Measurements from ENCODE around the gene IFNL1. TPM values are rescaled to one million over a fixed set of nuclear protein-coding genes. Genes with fewer than 3 reads are reported as not detected.

The IFNL1 gene
- total RNA-seq, 4 donors from 2014 or later: not detected

DNA sequence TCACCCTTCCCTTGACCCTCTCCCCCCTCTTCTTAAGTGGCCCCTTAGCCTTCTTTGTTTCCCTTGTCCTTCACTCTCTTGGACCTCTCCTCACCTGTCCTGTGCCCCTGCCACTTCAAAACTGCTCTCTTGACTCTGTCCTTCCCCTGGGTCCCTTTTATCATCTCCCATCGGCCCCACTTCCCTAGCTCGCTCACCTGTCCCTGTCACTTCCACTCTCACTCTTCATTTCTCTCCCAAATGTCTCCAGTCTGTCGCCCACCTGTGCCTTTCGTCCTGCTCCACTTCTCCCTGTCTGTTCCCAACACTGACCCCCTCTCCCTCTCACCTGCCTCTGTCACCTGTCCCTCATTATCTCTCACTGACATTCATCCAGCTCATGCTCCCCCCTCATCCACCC is 699 bp downstream of the IFNL1 start:
- Histone ChIP-seq H3K4me1 (no peaks in the 10 kb centered on the region), H3K27ac (no peak overlapping the region), H3K36me3 (no peaks in the 10 kb centered on the region), H3K4me3 (no peak overlapping the region), H3K9me3 (no peaks in the 10 kb centered on the region), H3K27me3 (peaks cover 0 to 9% of the 10 kb centered on the region in 2 donors)
- DNase-seq (ENCODE audit: low spot score in 2 of 2): no peak
- no peak for TF ChIP-seq POLR2A (IDR thresholded peaks at IDR 0.05)
- no peak for TF ChIP-seq EP300 (IDR thresholded peaks at IDR 0.05)
- TF ChIP-seq, protein P1, sequence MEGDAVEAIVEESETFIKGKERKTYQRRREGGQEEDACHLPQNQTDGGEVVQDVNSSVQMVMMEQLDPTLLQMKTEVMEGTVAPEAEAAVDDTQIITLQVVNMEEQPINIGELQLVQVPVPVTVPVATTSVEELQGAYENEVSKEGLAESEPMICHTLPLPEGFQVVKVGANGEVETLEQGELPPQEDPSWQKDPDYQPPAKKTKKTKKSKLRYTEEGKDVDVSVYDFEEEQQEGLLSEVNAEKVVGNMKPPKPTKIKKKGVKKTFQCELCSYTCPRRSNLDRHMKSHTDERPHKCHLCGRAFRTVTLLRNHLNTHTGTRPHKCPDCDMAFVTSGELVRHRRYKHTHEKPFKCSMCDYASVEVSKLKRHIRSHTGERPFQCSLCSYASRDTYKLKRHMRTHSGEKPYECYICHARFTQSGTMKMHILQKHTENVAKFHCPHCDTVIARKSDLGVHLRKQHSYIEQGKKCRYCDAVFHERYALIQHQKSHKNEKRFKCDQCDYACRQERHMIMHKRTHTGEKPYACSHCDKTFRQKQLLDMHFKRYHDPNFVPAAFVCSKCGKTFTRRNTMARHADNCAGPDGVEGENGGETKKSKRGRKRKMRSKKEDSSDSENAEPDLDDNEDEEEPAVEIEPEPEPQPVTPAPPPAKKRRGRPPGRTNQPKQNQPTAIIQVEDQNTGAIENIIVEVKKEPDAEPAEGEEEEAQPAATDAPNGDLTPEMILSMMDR (IDR thresholded peaks at IDR 0.05): no peak
- WGBS, 2 donors: 85 to 95% methylated on average over 4 of the region's 4 CpGs

DNA sequence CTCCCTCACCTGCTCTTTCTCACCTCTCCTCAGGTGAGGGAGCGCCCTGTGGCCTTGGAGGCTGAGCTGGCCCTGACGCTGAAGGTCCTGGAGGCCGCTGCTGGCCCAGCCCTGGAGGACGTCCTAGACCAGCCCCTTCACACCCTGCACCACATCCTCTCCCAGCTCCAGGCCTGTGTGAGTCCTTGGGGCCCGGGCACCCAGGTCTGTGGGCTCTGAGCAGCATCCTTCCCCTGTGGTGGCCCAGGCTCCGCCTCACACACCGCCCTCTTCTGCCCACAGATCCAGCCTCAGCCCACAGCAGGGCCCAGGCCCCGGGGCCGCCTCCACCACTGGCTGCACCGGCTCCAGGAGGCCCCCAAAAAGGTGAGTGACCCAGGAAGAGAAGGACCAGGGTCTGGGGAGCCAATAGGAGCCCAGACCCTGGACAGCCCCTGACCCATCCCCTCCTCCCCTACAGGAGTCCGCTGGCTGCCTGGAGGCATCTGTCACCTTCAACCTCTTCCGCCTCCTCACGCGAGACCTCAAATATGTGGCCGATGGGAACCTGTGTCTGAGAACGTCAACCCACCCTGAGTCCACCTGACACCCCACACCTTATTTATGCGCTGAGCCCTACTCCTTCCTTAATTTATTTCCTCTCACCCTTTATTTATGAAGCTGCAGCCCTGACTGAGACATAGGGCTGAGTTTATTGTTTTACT is 1.9 kb downstream of the IFNL1 start:
- no peak for DNase-seq (ENCODE audit: low spot score in 2 of 2)
- Histone ChIP-seq H3K4me1 (no peaks in the 10 kb centered on the region), H3K4me3 (no peak overlapping the region), H3K9me3 (no peaks in the 10 kb centered on the region), H3K27me3 (peaks cover 0 to 9% of the 10 kb centered on the region in 2 donors), H3K27ac (no peak overlapping the region), H3K36me3 (no peaks in the 10 kb centered on the region)
- TF ChIP-seq, protein P1 (IDR thresholded peaks at IDR 0.05): no peak
- TF ChIP-seq EP300 (IDR thresholded peaks at IDR 0.05) (no peak), POLR2A (IDR thresholded peaks at IDR 0.05) (no peak)
- 59 to 61% methylated on average over 15 to 16 of the region's 17 CpGs for WGBS, 2 donors

DNA sequence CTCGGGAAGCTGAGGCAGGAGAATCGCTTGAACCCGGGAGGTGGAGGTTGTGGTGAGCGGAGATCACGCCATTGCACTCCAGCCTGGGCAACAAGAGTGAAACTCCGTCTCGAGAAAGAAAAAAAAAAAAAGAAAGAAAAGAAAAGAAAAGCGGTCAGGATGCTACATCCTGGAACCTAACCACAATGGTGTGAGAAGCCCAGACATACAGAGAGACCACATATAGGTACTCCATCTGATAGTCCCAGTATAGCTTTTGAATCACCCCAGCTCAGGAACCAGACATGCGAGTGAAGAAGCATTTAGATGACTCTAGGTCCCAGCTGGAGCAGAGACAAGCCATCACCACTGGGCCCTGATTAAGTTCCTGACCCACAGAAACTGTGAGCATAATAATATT is 3.2 kb downstream of the IFNL1 start:
- WGBS, 2 donors: 83 to 92% methylated on average over 9 of the region's 9 CpGs
- Histone ChIP-seq H3K4me3 (no peak overlapping the region), H3K9me3 (no peaks in the 10 kb centered on the region), H3K27me3 (peaks cover 0 to 20% of the 10 kb centered on the region in 2 donors), H3K4me1 (no peaks in the 10 kb centered on the region), H3K36me3 (no peaks in the 10 kb centered on the region), H3K27ac (no peak overlapping the region)
- no peak for TF ChIP-seq EP300 (IDR thresholded peaks at IDR 0.05)
- TF ChIP-seq, protein P1 (IDR thresholded peaks at IDR 0.05): no peak
- no peak for TF ChIP-seq POLR2A (IDR thresholded peaks at IDR 0.05)
- DNase-seq (ENCODE audit: low spot score in 2 of 2): no peak

DNA sequence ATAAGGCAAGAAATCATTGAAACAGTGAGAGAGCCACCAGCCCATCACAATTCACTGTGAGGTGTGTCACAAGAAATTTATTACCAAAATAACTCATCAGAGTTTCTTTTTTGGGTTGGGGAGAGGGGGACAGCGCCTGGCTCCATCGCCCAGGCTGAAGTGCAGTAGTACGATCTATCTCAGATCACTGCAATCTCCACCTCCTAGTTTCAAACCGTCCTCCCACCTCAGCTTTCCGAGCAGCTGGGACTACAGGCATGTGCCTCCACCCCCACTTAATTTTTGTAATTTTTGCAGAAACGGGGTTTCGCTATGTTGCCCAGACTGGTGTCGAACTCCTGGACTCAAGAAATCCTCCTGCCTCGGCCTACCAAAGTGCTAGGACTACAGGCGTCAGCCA is 3.6 kb downstream of the IFNL1 start:
- no peak for TF ChIP-seq EP300 (IDR thresholded peaks at IDR 0.05)
- TF ChIP-seq, protein P1 (IDR thresholded peaks at IDR 0.05): no peak
- no peak for TF ChIP-seq POLR2A (IDR thresholded peaks at IDR 0.05)
- peaks cover 0 to 24% of the 10 kb centered on the region in 2 donors for H3K27me3 ChIP-seq

DNA sequence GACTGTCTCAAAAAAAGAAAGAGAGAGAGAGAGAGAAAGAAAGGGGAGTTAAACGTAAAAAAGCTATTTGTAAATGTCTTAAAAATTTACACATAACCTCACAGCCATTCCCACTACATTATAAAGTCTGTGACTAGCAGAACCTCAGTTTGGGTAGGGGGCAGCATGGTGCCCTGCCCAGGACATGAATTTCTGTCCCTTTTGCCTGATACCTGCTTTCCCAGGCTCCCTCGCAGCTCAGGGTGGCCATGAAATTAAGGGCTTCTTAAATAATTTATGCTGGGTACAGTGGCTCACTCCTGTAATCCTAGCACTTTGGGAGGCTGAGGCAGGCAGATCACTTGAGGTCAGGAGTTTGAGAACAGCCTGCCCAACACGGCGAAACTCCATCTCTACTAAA is 4.8 kb downstream of the IFNL1 start:
- WGBS, 2 donors: 75 to 77% methylated on average over 4 of the region's 4 CpGs
- Histone ChIP-seq H3K27me3 (peaks cover 0 to 36% of the 10 kb centered on the region in 2 donors), H3K9me3 (no peaks in the 10 kb centered on the region), H3K36me3 (no peaks in the 10 kb centered on the region), H3K4me1 (no peaks in the 10 kb centered on the region), H3K4me3 (no peak overlapping the region), H3K27ac (no peak overlapping the region)
- no peak for DNase-seq (ENCODE audit: low spot score in 2 of 2)
- TF ChIP-seq POLR2A (IDR thresholded peaks at IDR 0.05) (no peak), EP300 (IDR thresholded peaks at IDR 0.05) (no peak)
- TF ChIP-seq, protein P1 (IDR thresholded peaks at IDR 0.05): no peak

More for the DNA sequence above, 3.6 kb downstream of the IFNL1 start:
- Histone ChIP-seq H3K4me3 (no peak overlapping the region), H3K4me1 (no peaks in the 10 kb centered on the region), H3K27ac (no peak overlapping the region), H3K36me3 (no peaks in the 10 kb centered on the region), H3K9me3 (no peaks in the 10 kb centered on the region)
- DNase-seq (ENCODE audit: low spot score in 2 of 2): no peak
- WGBS, 2 donors: 88 to 89% methylated on average over 10 of the region's 10 CpGs

Measured in tibial nerve (tissue), 4 donors.